Dermis blood vessel endothelial cell (primary cell): ENCODE measurements around the gene RTKN. TPM values are rescaled to one million over a fixed set of nuclear protein-coding genes. Genes with fewer than 3 reads are reported as not detected.
"Not testable (repeated sequence)": the region's sequence is repeated elsewhere in the genome, so short reads cannot be mapped to it uniquely, and the experiment has no call there.

Experiments
- DNase-seq: peaks from one replicate; pipeline ENCODE4 v3.0.0; 2010
- total RNA-seq: library from RNA; depleted of rRNA; stranded (reverse); fragments of >200 nt; gene quantifications from 2 replicates; pipeline ENCODE4 v1.2.3, GENCODE V29; 2014

RTKN gene
- total RNA-seq, 1 donor from 2014 or later: 21.6 TPM

GRCh38 chr2:74438248-74438647 lies 3.5 kb downstream of the RTKN start:
- no peak for DNase-seq

GRCh38 chr2:74436848-74437695 lies 4.7 kb downstream of the RTKN start:
- DNase-seq: no peak

GRCh38 chr2:74436111-74436805 lies 5.5 kb downstream of the RTKN start:
- no peak for DNase-seq

GRCh38 chr2:74430502-74430901 lies 11.2 kb downstream of the RTKN start:
- no peak for DNase-seq

- no peak for DNase-seq
Observed at GRCh38 chr2:74429487-74430451, 12.0 kb downstream of the RTKN start.

GRCh38 chr2:74428675-74429074 lies 13.1 kb downstream of the RTKN start:
- DNase-seq: no peak

- DNase-seq: no peak
Observed at GRCh38 chr2:74427551-74427950, 14.2 kb downstream of the RTKN start.

- no peak for DNase-seq
Observed at GRCh38 chr2:74426181-74426758, 15.5 kb downstream of the RTKN start.

- DNase-seq: no peak
Observed at GRCh38 chr2:74425523-74425922, 16.2 kb downstream of the RTKN start.

GRCh38 chr2:74424995-74425406 lies 16.7 kb downstream of the RTKN start:
- DNase-seq: no peak

GRCh38 chr2:74424139-74424992 lies 17.4 kb downstream of the RTKN start:
- no peak for DNase-seq

GRCh38 chr2:74423231-74424095 lies 18.3 kb downstream of the RTKN start:
- no peak for DNase-seq

- peak; percentile 88 for DNase-seq
Observed at GRCh38 chr2:74421221-74421870, 20.4 kb downstream of the RTKN start, which contains the start of the genes C2orf81 and WDR54. Gene C2orf81, minus strand, starts transcription at chr2:74421619. Its CDS starts 59 bp downstream, at chr2:74421560. Gene WDR54, plus strand, starts transcription at chr2:74421730. Its CDS starts 424 bp downstream, at chr2:74422154.

GRCh38 chr2:74420443-74421103 lies 21.2 kb downstream of the RTKN start:
- DNase-seq: not testable (repeated sequence)

- no peak for DNase-seq
Observed at GRCh38 chr2:74420006-74420405, 21.7 kb downstream of the RTKN start.

GRCh38 chr2:74419345-74419744 lies 22.4 kb downstream of the RTKN start:
- no peak for DNase-seq

- DNase-seq: no peak
Observed at GRCh38 chr2:74418312-74418711, 23.4 kb downstream of the RTKN start.

GRCh38 chr2:74417763-74418162 lies 24.0 kb downstream of the RTKN start:
- no peak for DNase-seq

- DNase-seq: no peak
Observed at GRCh38 chr2:74417197-74417596, 24.5 kb downstream of the RTKN start.
